NCI-H82 (cell line): ENCODE results near the gene IL17RE.

Experiments used
- DNase-seq: peaks from one replicate; lab custom pipeline; 2025; lab: John Stamatoyannopoulos, UW

The IL17RE gene

GRCh38 chr3:9955611-9956352, 53.1 kb downstream of the IL17RE start:
- DNase-seq = no peak

DNA sequence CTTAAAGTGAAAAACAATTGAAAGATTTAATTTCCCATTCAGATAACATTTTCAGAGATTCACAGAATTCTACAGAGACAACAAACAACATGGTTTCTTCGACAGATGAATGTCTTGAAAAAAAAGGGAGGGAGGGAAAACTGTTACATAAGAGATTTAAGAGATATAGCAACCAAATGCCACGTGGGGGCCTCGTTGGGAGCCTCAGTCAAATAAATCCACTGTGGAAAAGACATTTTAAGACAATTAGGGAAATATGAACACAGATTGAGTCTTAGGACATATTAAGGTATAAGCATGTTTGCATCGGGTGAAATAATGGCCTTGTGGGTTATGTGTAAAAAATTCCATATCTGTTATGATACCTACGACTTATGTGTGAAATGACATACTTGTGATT, 54.6 kb downstream of the IL17RE start:
- peak; percentile 53 for DNase-seq

- no peak for DNase-seq
Measured at GRCh38 chr3:9965200-9965875, 62.7 kb downstream of the IL17RE start.
